Activated T-cell treated with anti-CD3 and anti-CD28 coated beads for 1 hour (primary cell): ENCODE measurements around the gene NMUR1.

Experiments
- DNase-seq: peaks from one replicate; pipeline ENCODE4 v3.0.0-alpha.2; 2020; ENCODE audit warnings: low read depth

NMUR1 gene

DNA sequence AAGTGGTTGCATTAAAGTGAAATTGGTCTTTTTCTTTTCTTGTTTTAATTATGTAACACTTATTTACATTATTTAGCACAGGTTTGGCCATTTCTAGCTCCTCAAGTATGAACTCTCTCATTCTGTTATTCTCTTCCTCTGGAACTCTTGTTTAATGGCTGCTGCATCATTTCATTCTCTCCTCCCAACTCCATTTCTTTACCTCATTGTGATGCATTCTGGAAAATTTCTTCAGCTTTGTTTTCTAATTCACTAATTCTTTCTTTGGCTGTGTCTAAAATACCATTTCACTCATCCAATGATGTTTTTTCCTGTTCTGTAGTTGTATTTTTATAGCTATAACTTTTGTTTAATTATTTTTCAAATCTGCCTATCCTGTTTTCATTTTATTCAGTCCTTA lies 22.5 kb upstream of the NMUR1 start:
- no peak for DNase-seq

DNA sequence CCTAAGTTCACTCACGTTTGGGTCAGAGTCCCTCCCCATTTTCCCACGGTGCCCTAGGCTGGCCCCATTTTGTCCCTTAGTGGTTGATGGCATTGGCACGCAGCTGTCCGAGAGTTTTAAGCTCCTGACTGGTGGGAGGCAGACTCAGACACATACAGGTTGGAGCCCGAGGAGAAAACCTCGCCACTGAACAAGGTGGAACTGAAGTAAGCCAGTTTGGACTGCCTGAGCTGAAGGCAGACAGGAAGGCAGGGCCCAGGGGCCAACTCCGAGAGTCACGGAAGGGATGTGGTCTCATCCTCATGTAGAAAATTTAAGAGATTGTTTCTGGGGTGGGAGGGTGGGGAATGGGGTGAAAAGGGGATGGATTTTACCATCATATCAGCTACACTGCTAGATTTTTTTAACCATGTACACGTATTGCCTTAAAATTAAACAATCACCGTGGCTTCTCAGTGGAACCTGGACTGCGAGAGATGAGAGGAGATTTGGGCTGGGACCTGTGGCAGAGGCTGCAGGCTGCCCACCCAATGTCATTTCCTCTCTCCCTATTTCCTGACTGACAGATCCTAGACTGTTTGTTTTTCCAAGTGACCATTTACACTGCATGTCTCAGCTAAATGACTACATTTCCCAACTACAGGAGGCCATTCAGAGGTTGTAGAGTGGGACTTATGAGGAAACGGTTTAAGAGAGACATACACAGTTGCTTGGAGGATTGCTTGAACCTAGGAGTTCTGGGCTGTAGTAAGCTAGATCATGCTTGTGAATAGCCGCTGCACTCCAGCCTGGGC lies 19.4 kb upstream of the NMUR1 start:
- DNase-seq, result no peak

DNA sequence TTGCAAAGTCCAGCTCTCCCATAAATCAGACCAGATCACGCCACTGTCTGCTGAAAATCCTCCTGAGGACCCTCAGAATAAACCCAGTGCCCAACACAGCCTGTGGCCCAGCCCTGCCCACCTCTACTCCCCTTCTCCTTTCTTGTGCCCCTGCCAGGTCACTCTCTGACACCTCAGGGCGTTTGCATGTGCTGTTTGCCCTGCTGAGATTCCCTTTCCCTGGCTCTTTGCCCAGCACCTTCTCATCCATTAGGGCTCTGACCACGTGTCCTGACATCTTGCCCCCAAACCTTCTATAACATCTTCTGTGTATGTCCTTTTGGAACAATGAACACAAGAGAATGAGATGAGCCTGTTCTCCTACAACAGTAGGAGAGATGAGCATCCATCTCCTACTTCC lies 18.5 kb upstream of the NMUR1 start:
- no peak for DNase-seq

GRCh38 chr2:231547315-231548110 lies 17.3 kb upstream of the NMUR1 start:
- no peak for DNase-seq

DNA sequence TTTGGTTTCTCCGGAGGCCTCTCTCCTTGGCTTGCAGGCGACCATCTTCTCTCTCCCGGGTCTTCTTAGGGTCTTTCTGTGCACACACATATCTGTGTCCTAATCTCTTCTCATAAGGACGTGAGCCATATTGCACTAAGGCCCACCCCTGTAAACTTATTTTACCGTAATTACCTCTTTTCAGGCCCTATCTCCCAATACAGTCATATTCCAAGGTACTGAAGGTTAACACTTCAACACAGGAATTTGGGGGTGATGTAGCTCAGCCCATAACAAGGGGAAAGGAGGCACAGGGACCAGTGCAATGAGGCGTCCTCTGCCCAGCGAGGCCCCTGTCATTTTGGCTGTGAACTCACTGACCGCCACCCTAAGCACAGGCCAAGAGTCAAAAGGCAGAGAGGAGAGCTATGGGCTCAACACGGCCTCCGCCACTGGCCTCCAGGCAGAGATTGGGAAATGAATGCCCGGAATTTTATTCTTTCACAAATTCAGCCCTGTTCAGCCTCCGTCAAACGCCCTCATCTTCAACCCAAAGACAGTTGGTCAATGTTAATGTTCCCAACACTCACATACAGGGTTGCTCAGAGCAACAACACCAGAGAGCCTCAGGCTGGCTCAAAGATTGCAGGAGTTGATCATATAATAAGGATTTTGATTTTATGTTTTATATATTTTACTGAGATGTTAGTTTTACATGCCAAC lies 15.9 kb upstream of the NMUR1 start:
- no peak for DNase-seq

GRCh38 chr2:231545105-231545902 lies 15.1 kb upstream of the NMUR1 start:
- DNase-seq, result no peak

GRCh38 chr2:231542136-231542535 lies 11.9 kb upstream of the NMUR1 start:
- DNase-seq, result no peak

DNA sequence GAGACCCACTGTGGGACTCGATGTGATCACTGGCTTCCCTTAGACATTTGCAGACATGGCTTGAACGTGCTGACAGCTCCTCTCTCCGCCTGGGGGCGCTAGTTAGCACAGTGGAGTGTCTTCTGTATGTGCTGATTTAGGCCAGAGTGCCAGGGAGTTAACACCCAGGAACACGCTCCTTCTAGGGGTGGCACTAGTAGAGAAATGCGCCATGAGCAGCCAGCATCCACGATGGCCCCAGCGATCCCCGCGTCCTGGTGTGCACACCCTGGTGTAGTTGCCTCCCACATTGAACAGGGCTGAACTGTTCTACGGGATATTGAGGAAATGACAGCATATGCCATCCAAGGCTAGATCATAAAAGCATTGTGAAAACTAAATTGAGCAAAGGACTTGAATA lies 11.4 kb upstream of the NMUR1 start:
- no peak for DNase-seq

DNA sequence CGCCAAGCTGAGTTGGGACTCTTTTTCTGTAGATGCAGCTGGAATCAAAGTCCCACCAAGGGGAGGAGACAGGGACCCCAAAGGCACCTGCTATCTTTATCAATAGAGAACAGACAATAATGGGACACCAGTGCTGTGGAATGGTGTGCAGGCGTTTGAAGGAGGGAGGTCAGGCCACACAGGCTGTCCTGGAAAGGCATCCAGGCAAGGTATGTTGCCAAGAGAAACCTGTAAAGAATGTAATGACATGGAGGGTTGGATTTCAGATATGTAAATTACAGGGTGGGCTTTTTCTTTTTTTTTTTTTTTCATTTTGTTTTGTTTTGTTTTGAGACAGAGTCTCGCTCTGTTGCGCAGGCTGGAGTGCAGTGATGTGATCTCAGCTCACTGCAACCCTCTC lies 9.7 kb upstream of the NMUR1 start:
- no peak for DNase-seq

DNA sequence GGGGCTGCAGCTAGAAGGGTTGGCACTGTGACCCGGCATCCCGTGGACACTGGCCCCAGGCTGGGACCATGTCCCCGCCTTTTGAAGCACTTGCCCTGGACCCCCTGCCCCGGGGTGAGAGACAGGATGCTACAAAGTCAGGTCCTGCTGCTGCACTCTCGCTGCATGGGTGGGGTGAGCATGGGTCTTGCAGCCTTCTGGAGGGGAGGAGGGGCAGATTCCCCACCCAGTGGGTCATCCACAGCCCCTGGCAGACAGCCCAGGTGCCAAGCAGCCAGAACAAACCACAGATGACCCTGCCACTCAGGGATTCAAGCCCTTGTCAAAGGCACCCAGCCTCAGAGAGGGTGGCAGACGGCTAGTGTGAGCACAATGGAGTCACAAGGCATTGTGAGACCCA lies 5.7 kb upstream of the NMUR1 start:
- no peak for DNase-seq

- DNase-seq, result no peak
These were observed 3.5 kb upstream of the NMUR1 start for GRCh38 chr2:231533777-231534125.

GRCh38 chr2:231533086-231533776 lies 3.0 kb upstream of the NMUR1 start:
- no peak for DNase-seq

- no peak for DNase-seq
These were observed 2.5 kb upstream of the NMUR1 start for GRCh38 chr2:231532756-231533035.

GRCh38 chr2:231531883-231532755 lies 1.9 kb upstream of the NMUR1 start:
- DNase-seq, result no peak

GRCh38 chr2:231531466-231531865 lies 1.2 kb upstream of the NMUR1 start:
- no peak for DNase-seq

DNA sequence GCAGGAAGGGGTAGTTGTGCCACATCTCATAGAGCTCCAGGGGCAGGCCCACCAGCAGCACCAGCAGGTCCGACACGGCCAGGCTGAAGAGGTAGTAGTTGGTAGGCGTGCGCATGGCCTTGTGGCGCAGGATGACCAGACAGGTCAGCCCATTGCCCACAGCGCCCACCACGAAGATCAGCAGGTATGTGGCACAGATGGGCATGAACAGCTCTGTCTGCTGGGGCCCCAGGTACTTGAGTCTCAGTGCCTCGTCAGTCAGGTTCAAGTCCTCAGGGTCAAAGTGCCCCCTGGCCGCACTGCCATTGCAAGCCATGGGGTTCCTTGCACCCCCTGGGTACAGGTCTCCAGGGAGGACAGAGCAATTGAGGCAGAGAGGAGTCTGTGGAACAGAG lies 1.6 kb downstream of the NMUR1 start:
- DNase-seq, result no peak

DNA sequence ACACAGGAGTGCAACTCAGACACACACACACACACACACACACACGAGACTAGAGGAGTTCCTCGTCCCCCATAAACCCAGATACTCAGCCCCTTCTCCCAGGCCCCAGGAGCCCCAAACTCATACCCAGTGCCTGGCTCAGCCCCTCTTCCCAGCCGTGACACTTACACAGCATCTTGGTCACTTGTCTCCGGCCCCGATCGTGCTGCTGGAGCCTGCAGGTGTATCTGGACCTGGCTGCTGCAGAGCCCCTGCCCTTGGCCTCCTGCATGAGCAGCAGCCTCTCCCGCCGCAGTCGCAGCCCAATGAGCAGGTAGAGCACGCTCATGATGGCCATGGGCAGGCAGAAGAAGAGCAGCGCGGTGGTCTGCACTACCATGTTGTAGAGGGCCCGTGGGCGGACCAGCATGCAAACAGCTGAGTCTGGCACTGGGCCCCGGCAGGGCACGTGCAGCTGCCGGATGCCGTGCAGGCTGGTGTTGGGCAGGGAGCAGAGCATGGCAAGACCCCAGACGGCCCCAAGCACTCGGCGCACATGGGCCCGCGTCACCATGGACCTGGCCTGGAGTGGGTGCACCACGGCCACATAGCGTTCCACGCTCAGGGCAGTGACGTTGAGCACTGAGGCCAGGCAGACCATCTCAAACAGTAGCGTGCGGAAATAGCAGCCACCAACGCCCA lies 2.1 kb downstream of the NMUR1 start:
- no peak for DNase-seq

- no peak for DNase-seq
These were observed 3.2 kb downstream of the NMUR1 start for GRCh38 chr2:231527091-231527395.

- DNase-seq, result no peak
These were observed 3.7 kb downstream of the NMUR1 start for GRCh38 chr2:231526341-231527090.
